OCI-LY3 (cell line): ENCODE results near the gene SRP9.
"Not testable (repeated sequence)": the region's sequence is repeated elsewhere in the genome, so short reads cannot be mapped to it uniquely, and the experiment has no call there.

ENCODE experiments used
- EZH2phosphoT487 ChIP-seq: fragments of 200-600 bp; shearing (Covaris generic); IDR thresholded peaks from 2 replicates; pipeline ENCODE4 v1.6.1; 2018; ENCODE audit warnings: antibody characterized with exemption, mixed run types, low read depth
- TF ChIP-seq, protein P1 (sequence below): fragments of 200-600, 300-600 bp; sonication (generic); IDR thresholded peaks from 2 replicates; pipeline ENCODE4 v1.5.1; 2014; ENCODE audit warnings: antibody characterized with exemption, low read length, low read depth

DNA sequence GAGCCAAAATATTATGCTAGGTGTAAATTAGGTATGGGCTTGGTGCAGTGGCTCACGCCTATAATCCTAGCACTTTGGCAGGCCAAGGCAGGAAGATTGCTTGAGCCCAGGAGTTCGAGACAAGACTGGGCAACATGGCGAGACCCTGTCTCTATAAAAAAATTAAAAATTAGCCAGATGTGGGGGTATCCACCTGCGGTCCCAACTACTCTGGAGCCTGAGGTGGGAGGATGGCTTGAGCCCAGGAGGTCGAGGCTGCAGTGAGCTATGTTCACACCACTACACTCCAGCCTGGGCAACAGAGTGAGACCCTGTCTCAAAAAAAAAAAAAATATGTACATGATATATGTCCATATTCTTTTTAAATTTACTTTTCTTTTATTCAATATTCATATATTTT lies 17.7 kb upstream of the SRP9 start:
- TF ChIP-seq, protein P1, sequence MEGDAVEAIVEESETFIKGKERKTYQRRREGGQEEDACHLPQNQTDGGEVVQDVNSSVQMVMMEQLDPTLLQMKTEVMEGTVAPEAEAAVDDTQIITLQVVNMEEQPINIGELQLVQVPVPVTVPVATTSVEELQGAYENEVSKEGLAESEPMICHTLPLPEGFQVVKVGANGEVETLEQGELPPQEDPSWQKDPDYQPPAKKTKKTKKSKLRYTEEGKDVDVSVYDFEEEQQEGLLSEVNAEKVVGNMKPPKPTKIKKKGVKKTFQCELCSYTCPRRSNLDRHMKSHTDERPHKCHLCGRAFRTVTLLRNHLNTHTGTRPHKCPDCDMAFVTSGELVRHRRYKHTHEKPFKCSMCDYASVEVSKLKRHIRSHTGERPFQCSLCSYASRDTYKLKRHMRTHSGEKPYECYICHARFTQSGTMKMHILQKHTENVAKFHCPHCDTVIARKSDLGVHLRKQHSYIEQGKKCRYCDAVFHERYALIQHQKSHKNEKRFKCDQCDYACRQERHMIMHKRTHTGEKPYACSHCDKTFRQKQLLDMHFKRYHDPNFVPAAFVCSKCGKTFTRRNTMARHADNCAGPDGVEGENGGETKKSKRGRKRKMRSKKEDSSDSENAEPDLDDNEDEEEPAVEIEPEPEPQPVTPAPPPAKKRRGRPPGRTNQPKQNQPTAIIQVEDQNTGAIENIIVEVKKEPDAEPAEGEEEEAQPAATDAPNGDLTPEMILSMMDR, result not testable (repeated sequence)
- TF ChIP-seq EZH2phosphoT487, result not testable (repeated sequence)
